Measurements from ENCODE around the gene ANKMY1.

- no peak for TF ChIP-seq CTCF (IDR thresholded peaks at IDR 0.05)
- TF ChIP-seq POLR2AphosphoS5 (IDR thresholded peaks at IDR 0.05), result no peak
These were observed 11.8 kb upstream of the ANKMY1 start for GRCh38 chr2:240569523-240569997.
